ENCODE data around the gene LINGO1.

Gene LINGO1

DNA sequence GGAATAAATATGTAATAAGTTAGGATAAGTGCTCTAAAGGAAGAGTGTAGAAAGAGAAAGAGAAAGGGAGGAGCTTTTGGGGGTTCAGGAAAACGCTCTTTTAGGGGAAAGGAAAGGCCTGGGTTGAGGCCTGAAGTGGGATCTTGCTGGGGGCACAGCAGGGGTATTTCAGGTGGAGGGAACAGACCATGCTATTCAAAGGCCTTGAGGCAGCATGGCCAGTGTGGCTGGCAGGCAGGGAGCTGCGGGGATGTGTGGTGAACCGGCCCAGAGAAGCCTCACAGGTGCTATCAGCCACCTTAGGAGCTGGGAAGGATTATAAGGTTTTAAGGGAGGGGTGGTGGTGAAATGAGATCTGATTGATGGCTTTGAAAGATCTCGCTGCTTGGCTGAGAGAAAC, 66.6 kb downstream of the LINGO1 start:
- H3K4me1 Mint-ChIP-seq = peaks cover 44% of the 10 kb centered on the region

DNA sequence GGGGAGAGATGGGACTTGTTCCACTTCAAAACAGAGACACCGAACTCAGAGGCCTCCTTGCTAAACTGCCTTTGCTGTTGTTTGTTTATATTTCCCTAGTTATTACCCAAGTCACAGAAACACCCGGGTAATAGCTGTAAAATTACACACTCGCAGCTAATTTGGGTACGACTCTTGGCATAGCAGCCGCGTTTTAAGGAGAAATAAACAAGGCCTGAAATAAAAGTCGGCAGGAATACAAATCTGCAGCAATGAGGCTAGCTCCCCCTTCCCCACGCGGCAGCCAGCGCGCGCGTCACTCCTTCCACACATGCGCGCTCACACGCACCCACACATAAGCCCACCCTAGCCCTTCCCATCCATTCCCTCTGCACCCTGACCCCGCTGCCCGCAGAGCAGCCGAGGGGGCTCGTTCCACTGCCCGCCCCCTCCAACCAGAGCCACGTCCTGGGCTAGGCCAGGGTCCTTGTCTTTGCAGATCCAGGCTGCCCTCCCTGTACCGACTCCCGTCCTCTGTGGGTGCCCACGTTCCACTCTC, 67.3 kb downstream of the LINGO1 start:
- H3K4me1 Mint-ChIP-seq = peaks cover 44% of the 10 kb centered on the region
- TF ChIP-seq, protein P1, sequence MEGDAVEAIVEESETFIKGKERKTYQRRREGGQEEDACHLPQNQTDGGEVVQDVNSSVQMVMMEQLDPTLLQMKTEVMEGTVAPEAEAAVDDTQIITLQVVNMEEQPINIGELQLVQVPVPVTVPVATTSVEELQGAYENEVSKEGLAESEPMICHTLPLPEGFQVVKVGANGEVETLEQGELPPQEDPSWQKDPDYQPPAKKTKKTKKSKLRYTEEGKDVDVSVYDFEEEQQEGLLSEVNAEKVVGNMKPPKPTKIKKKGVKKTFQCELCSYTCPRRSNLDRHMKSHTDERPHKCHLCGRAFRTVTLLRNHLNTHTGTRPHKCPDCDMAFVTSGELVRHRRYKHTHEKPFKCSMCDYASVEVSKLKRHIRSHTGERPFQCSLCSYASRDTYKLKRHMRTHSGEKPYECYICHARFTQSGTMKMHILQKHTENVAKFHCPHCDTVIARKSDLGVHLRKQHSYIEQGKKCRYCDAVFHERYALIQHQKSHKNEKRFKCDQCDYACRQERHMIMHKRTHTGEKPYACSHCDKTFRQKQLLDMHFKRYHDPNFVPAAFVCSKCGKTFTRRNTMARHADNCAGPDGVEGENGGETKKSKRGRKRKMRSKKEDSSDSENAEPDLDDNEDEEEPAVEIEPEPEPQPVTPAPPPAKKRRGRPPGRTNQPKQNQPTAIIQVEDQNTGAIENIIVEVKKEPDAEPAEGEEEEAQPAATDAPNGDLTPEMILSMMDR (IDR thresholded peaks at IDR 0.05; ENCODE audit: unreplicated experiment in 3 of 3) = no peak
- H3K36me3 Mint-ChIP-seq (ENCODE audit: low read depth) = no peaks in the 10 kb centered on the region
- peaks cover 14% of the 10 kb centered on the region for H3K27me3 Mint-ChIP-seq (ENCODE audit: low read depth)
- H3K27ac Mint-ChIP-seq = peak overlapping the region in 1 of 3 experiments; percentile 60
- no peaks in the 10 kb centered on the region for H3K9me3 Mint-ChIP-seq
- H3K4me3 Mint-ChIP-seq = no peak overlapping the region

More for the DNA sequence above, 66.6 kb downstream of the LINGO1 start:
- Mint-ChIP-seq H3K9me3 (no peaks in the 10 kb centered on the region), H3K36me3 (ENCODE audit: low read depth) (no peaks in the 10 kb centered on the region), H3K27me3 (ENCODE audit: low read depth) (peaks cover 14% of the 10 kb centered on the region), H3K4me3 (peak overlapping the region in 2 of 3 experiments; percentile 11 to 32), H3K27ac (peak overlapping the region in 2 of 3 experiments; percentile 29 to 60)
- TF ChIP-seq, protein P1 (IDR thresholded peaks at IDR 0.05; ENCODE audit: unreplicated experiment in 3 of 3) = no peak

DNA sequence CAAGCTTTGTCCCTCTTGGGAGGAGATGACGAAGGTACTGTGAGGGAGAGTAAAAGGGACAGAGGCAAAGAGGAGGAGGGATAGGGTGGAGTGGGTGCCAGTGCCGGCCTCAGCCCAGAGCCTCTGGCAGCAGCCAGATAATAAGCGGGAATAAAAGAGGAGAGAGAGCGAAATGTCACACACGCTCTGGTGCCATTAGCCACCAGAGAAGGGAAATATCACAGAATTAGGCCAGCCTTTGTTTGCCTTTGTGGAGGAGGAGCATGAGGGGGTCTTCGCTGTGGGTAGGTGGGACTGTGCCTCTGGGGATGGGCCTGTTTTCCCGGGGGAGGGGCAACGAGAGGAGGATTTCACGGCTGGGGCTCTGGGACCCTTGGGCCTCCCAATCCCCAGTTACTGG, 67.8 kb downstream of the LINGO1 start:
- Mint-ChIP-seq H3K4me3 (peak overlapping the region in 1 of 3 experiments; percentile 11), H3K27me3 (ENCODE audit: low read depth) (peaks cover 14% of the 10 kb centered on the region), H3K9me3 (no peaks in the 10 kb centered on the region), H3K4me1 (peaks cover 40% of the 10 kb centered on the region), H3K27ac (peak overlapping the region in 1 of 3 experiments; percentile 18), H3K36me3 (ENCODE audit: low read depth) (no peaks in the 10 kb centered on the region)
- TF ChIP-seq, protein P1 (IDR thresholded peaks at IDR 0.05; ENCODE audit: unreplicated experiment in 3 of 3) = no peak

DNA sequence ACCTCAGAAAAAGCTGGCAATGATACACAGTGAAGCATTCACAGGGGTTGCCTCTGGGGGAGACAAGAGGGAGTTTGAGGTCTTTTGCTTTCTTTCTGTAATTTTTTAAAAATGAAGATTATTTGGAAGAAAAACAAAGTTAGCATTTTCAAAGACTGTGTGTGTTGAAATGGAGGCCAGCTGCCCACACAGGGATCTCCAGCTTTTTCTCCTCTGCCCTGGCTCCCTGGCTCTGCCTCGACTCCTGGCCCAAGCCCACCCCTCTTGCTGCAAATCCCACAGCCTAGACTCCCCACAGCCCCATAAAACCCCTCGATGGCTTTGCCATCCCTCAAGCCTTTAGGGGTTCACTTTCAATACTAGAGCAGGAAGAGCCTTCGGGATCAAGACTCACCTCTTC, 68.4 kb downstream of the LINGO1 start:
- TF ChIP-seq, protein P1 (IDR thresholded peaks at IDR 0.05; ENCODE audit: unreplicated experiment in 3 of 3) = no peak
- H3K27me3 Mint-ChIP-seq (ENCODE audit: low read depth) = peaks cover 14% of the 10 kb centered on the region
- H3K4me1 Mint-ChIP-seq = peaks cover 34% of the 10 kb centered on the region
- H3K9me3 Mint-ChIP-seq = no peaks in the 10 kb centered on the region
- no peaks in the 10 kb centered on the region for H3K36me3 Mint-ChIP-seq (ENCODE audit: low read depth)
- no peak overlapping the region for H3K4me3 Mint-ChIP-seq
- peak overlapping the region; percentile 18 to 58 (median 55) for H3K27ac Mint-ChIP-seq

DNA sequence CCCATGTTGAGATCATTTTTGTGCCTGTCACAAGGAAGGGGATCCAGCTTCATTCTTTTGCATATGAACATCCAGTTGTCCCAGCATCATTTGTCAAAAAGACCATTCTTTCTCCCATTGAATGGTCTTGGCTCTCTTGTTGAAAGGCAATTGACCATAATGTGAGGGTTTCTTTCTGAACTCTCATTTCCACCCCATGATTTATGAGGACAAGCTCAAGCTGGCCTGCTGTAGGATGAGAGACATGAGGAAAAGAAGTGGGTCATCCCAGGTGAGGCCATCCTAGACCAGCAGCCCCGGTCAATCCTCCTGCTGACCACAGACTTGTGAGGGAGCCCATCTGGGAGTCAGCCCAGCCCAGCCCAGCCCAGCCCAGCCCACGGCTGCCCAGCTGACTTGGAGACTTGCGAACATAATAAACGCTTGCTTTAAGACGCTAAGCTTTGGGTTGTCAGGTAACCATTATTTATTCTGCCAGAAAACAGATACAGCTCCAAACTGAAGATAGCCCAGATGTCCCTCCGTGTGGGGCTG, 69.0 kb downstream of the LINGO1 start:
- Mint-ChIP-seq H3K4me3 (no peak overlapping the region), H3K27me3 (ENCODE audit: low read depth) (peaks cover 14% of the 10 kb centered on the region), H3K4me1 (peaks cover 27% of the 10 kb centered on the region), H3K36me3 (ENCODE audit: low read depth) (no peaks in the 10 kb centered on the region), H3K9me3 (no peaks in the 10 kb centered on the region), H3K27ac (peak overlapping the region in 2 of 3 experiments; percentile 41 to 53)
- TF ChIP-seq, protein P1 (IDR thresholded peaks at IDR 0.05; ENCODE audit: unreplicated experiment in 3 of 3) = no peak
